ENCODE results near the gene ISM2.
"Not testable (repeated sequence)": the region's sequence is repeated elsewhere in the genome, so short reads cannot be mapped to it uniquely, and the experiment has no call there.

ISM2 gene

GRCh38 chr14:77498120-77498979 is at the start of gene ISM2:
ISM2 (minus strand) TSS chr14:77498816; CDS start chr14:77498793, 23 bp downstream.
- H3K4me3 ChIP-seq (ENCODE audit: low read depth, low read length, poor library complexity, severe bottlenecking) = peak within 1 kb of the TSS; percentile 65
- no peaks in the 10 kb centered on the region for H4K20me1 ChIP-seq (ENCODE audit: insufficient read depth, low read length)
- peak within 1 kb of the TSS; percentile 49 for H3K9ac ChIP-seq (ENCODE audit: low read length)
- H3K36me3 ChIP-seq (ENCODE audit: insufficient read depth, low read length) = no peaks in the 10 kb centered on the region
- no peaks in the 10 kb centered on the region for H3K79me2 ChIP-seq (ENCODE audit: insufficient read depth, low read length)
- no peaks in the 10 kb centered on the region for H3K27me3 ChIP-seq (ENCODE audit: insufficient read depth, low read length)
- peaks cover 20% of the 10 kb centered on the region for H3K4me1 ChIP-seq (ENCODE audit: insufficient read depth, low read length, severe bottlenecking)
- H3F3A ChIP-seq (ENCODE audit: insufficient read depth, low read length) = no peaks in the 10 kb centered on the region
- no peak for TF ChIP-seq EZH2 (IDR thresholded peaks at IDR 0.05; ENCODE audit: borderline replicate concordance, low read length)
- no peak for TF ChIP-seq CTCF (IDR thresholded peaks at IDR 0.05; ENCODE audit: low read length)
- H3K4me2 ChIP-seq (ENCODE audit: low read length) = peak within 1 kb of the TSS; percentile 84
- no peaks in the 10 kb centered on the region for H3K9me3 ChIP-seq (ENCODE audit: low read length)
- H3K9me2 ChIP-seq (ENCODE audit: low read depth, low read length) = no peaks in the 10 kb centered on the region
- H3K27ac ChIP-seq (ENCODE audit: low read depth, low read length, poor library complexity, severe bottlenecking) = no peak within 1 kb of the TSS
- no peak within 1 kb of the TSS for H2AFZ ChIP-seq (ENCODE audit: low read length)

GRCh38 chr14:77547512-77548180 is 49.0 kb upstream of the ISM2 start:
- no peak overlapping the region for H2AFZ ChIP-seq (ENCODE audit: low read length)
- no peak overlapping the region for H3K27ac ChIP-seq (ENCODE audit: low read depth, low read length, poor library complexity, severe bottlenecking)
- peaks cover 48% of the 10 kb centered on the region for H3K36me3 ChIP-seq (ENCODE audit: insufficient read depth, low read length)
- no peaks in the 10 kb centered on the region for H3K9me3 ChIP-seq (ENCODE audit: low read length)
- H3K9ac ChIP-seq (ENCODE audit: low read length) = no peak overlapping the region
- peaks cover 15% of the 10 kb centered on the region for H3K4me1 ChIP-seq (ENCODE audit: insufficient read depth, low read length, severe bottlenecking)
- no peaks in the 10 kb centered on the region for H3K9me2 ChIP-seq (ENCODE audit: low read depth, low read length)
- no peak for TF ChIP-seq EZH2 (IDR thresholded peaks at IDR 0.05; ENCODE audit: borderline replicate concordance, low read length)
- TF ChIP-seq CTCF (IDR thresholded peaks at IDR 0.05; ENCODE audit: low read length) = no peak
- no peaks in the 10 kb centered on the region for H3K27me3 ChIP-seq (ENCODE audit: insufficient read depth, low read length)
- H3F3A ChIP-seq (ENCODE audit: insufficient read depth, low read length) = no peaks in the 10 kb centered on the region
- H3K4me2 ChIP-seq (ENCODE audit: low read length) = no peak overlapping the region
- H3K4me3 ChIP-seq (ENCODE audit: low read depth, low read length, poor library complexity, severe bottlenecking) = no peak overlapping the region
- H3K79me2 ChIP-seq (ENCODE audit: insufficient read depth, low read length) = no peaks in the 10 kb centered on the region
- H4K20me1 ChIP-seq (ENCODE audit: insufficient read depth, low read length) = no peaks in the 10 kb centered on the region

- H3K4me3 ChIP-seq (ENCODE audit: low read depth, low read length, poor library complexity, severe bottlenecking); H3K4me2 ChIP-seq (ENCODE audit: low read length); H3K9me2 ChIP-seq (ENCODE audit: low read depth, low read length); H2AFZ ChIP-seq (ENCODE audit: low read length); H4K20me1 ChIP-seq (ENCODE audit: insufficient read depth, low read length); H3K27ac ChIP-seq (ENCODE audit: low read depth, low read length, poor library complexity, severe bottlenecking); H3K79me2 ChIP-seq (ENCODE audit: insufficient read depth, low read length); H3K9me3 ChIP-seq (ENCODE audit: low read length); H3K27me3 ChIP-seq (ENCODE audit: insufficient read depth, low read length); H3K9ac ChIP-seq (ENCODE audit: low read length); H3F3A ChIP-seq (ENCODE audit: insufficient read depth, low read length): not testable (repeated sequence)
- Histone ChIP-seq H3K36me3 (ENCODE audit: insufficient read depth, low read length) (peaks cover 36% of the 10 kb centered on the region), H3K4me1 (ENCODE audit: insufficient read depth, low read length, severe bottlenecking) (peaks cover 30% of the 10 kb centered on the region)
These were observed 46.6 kb upstream of the ISM2 start for GRCh38 chr14:77545171-77545570.

All from OCI-LY1 (cell line).